ENCODE results near the gene APELA. TPM values are rescaled to one million over a fixed set of nuclear protein-coding genes. Genes with fewer than 3 reads are reported as not detected.
"Not testable (repeated sequence)": the region's sequence is repeated elsewhere in the genome, so short reads cannot be mapped to it uniquely, and the experiment has no call there.

The APELA gene
- total RNA-seq, 3 donors from 2014 or later, result not detected

- intact Hi-C loops (cut with DNase I, micrococcal nuclease), result no loop called here
Measured at GRCh38 chr4:164924670-164925238, 47.8 kb downstream of the APELA start.

GRCh38 chr4:164926301-164926700, 49.3 kb downstream of the APELA start:
- no peaks in the 10 kb centered on the region for H3K4me1 ChIP-seq (ENCODE audit: low read depth)
- intact Hi-C loops (cut with DNase I, micrococcal nuclease), result no loop called here
- no peaks in the 10 kb centered on the region for H3K9me3 ChIP-seq
- ATAC-seq (no peak), DNase-seq (no peak)
- no peaks in the 10 kb centered on the region for H3K36me3 ChIP-seq (ENCODE audit: low read depth)
- TF ChIP-seq CTCF (IDR thresholded peaks at IDR 0.05), result no peak
- no peak overlapping the region for H3K4me3 ChIP-seq

More at GRCh38 chr4:164924670-164925238, 47.8 kb downstream of the APELA start:
- DNase-seq (no peak), ATAC-seq (no peak)
- Histone ChIP-seq H3K4me1 (ENCODE audit: low read depth) (no peaks in the 10 kb centered on the region), H3K36me3 (ENCODE audit: low read depth) (no peaks in the 10 kb centered on the region), H3K9me3 (no peaks in the 10 kb centered on the region), H3K4me3 (no peak overlapping the region)
- TF ChIP-seq CTCF (IDR thresholded peaks at IDR 0.05), result no peak

- H3K4me1 ChIP-seq (ENCODE audit: low read depth); intact Hi-C loops (cut with DNase I, micrococcal nuclease); ATAC-seq; H3K9me3 ChIP-seq; H3K36me3 ChIP-seq (ENCODE audit: low read depth); H3K4me3 ChIP-seq; DNase-seq: not testable (repeated sequence)
Measured at GRCh38 chr4:164927101-164927500, 50.1 kb downstream of the APELA start.

- no peaks in the 10 kb centered on the region for H3K4me1 ChIP-seq (ENCODE audit: low read depth)
- no peak overlapping the region for H3K4me3 ChIP-seq
- intact Hi-C loops (cut with DNase I, micrococcal nuclease), result no loop called here
- H3K9me3 ChIP-seq, result no peaks in the 10 kb centered on the region
- no peaks in the 10 kb centered on the region for H3K36me3 ChIP-seq (ENCODE audit: low read depth)
- TF ChIP-seq CTCF (IDR thresholded peaks at IDR 0.05), result no peak
- ATAC-seq, result peak; percentile 72
- DNase-seq, result peak in 2 of 3 donors; percentile 33 to 35
Measured at GRCh38 chr4:164930647-164931046, 53.7 kb downstream of the APELA start.

GRCh38 chr4:164931551-164932324, 54.8 kb downstream of the APELA start:
- TF ChIP-seq CTCF (IDR thresholded peaks at IDR 0.05), result no peak
- ATAC-seq (peak; percentile 27), DNase-seq (no peak)
- H3K36me3 ChIP-seq (ENCODE audit: low read depth), result no peaks in the 10 kb centered on the region
- intact Hi-C loops (cut with DNase I, micrococcal nuclease), result no loop called here
- no peak overlapping the region for H3K4me3 ChIP-seq
- no peaks in the 10 kb centered on the region for H3K9me3 ChIP-seq
- no peaks in the 10 kb centered on the region for H3K4me1 ChIP-seq (ENCODE audit: low read depth)

- no peaks in the 10 kb centered on the region for H3K36me3 ChIP-seq (ENCODE audit: low read depth)
- no peaks in the 10 kb centered on the region for H3K9me3 ChIP-seq
- H3K4me1 ChIP-seq (ENCODE audit: low read depth), result no peaks in the 10 kb centered on the region
- no peak for DNase-seq
- intact Hi-C loops (cut with DNase I, micrococcal nuclease), result no loop called here
- no peak overlapping the region for H3K4me3 ChIP-seq
- ATAC-seq, result no peak
- TF ChIP-seq CTCF (IDR thresholded peaks at IDR 0.05), result no peak
Measured at GRCh38 chr4:164933244-164933643, 56.3 kb downstream of the APELA start.

All from mucosa of descending colon (tissue), 3 donors.